ENCODE measurements around the gene KLHDC8A. TPM values are rescaled to one million over a fixed set of nuclear protein-coding genes. Genes with fewer than 3 reads are reported as not detected.

The KLHDC8A gene
- total and polyA plus RNA-seq, 2 of the 13 experiments (the other 11 are each of a cell fraction or from before 2014, with no cell fraction given), result not detected

DNA sequence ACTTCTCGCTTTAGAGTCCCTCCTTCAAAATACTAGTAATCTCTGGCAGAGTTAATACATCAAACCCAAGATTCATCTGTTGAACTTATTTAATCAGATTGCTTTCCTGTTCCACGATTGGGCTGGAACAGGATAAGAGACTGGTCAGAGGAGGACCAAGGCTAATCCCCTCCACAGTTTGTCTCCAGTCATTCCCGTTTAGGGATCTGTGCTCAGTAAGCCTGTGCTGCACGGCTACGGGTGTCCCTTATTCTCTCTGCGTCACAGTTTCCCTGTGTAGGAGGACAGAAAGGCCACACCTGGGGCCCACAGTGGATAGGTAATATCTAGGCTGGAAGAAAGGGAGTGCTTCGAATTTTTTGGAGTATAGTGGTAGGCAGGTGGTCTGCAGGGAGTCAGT lies 18.7 kb downstream of the KLHDC8A start (continued):
- TF ChIP-seq, protein P1, sequence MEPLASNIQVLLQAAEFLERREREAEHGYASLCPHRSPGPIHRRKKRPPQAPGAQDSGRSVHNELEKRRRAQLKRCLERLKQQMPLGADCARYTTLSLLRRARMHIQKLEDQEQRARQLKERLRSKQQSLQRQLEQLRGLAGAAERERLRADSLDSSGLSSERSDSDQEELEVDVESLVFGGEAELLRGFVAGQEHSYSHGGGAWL (CRISPR knock-in tag; IDR thresholded peaks at IDR 0.05), result no peak
- TF ChIP-seq THAP11 (CRISPR knock-in tag; IDR thresholded peaks at IDR 0.05) (no peak), SIX1 (CRISPR knock-in tag; IDR thresholded peaks at IDR 0.05; ENCODE audit: borderline replicate concordance) (no peak), FOXK1 (CRISPR knock-in tag; IDR thresholded peaks at IDR 0.05; ENCODE audit: borderline replicate concordance, low read depth) (no peak), ZSCAN22 (CRISPR knock-in tag; IDR thresholded peaks at IDR 0.05) (no peak), KDM5B (CRISPR knock-in tag; IDR thresholded peaks at IDR 0.05; ENCODE audit: borderline replicate concordance) (no peak), SP140L (CRISPR knock-in tag; IDR thresholded peaks at IDR 0.05; ENCODE audit: borderline replicate concordance) (no peak)

DNA sequence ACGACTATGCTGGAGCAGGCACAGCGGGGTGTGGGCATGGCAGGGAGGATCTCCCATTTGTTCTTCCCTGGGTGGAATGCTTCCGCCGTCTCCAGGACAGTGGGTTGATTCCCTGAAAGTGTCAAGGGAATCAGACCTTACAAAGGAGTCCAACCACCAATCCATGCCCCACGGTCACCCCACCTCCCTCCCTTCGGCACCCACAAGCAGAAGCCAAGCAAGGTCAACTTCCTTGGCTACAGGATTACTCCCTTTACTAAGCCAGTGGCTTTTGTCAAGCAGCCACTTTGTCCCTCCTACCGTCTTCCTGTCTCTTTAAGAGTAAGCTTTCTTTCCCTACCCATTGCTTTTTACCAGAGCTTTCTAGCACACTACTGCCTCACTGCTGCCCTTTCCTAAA lies 19.2 kb downstream of the KLHDC8A start:
- Histone ChIP-seq H4K20me1 (ENCODE audit: insufficient read depth, low read length) (no peaks in the 10 kb centered on the region), H2AFZ (ENCODE audit: low read length) (no peak overlapping the region), H3K27ac (ENCODE audit: extremely low read length, insufficient read depth, low read length) (no peak overlapping the region), H3K4me2 (ENCODE audit: low read depth, low read length) (no peak overlapping the region), H3K36me3 (replicated peaks in 1 of 2; ENCODE audit: control insufficient read depth in 1 of 2, insufficient read depth in 2 of 2, low read length in 2 of 2) (no peaks in the 10 kb centered on the region), H3K79me2 (ENCODE audit: insufficient read depth, low read length) (no peaks in the 10 kb centered on the region), H3K9ac (ENCODE audit: insufficient read depth, low read depth, low read length) (no peak overlapping the region), H3K4me3 (replicated peaks in 1 of 3; ENCODE audit: insufficient read depth in 1 of 3, low read depth in 2 of 3, low read length in 3 of 3) (no peak overlapping the region), H3K4me1 (ENCODE audit: insufficient read depth, low read length) (no peaks in the 10 kb centered on the region), H3K9me3 (ENCODE audit: low read length) (no peaks in the 10 kb centered on the region), H3K27me3 (ENCODE audit: control insufficient read depth in 1 of 2, insufficient read depth in 2 of 2, low read length in 2 of 2) (peaks cover 5 to 35% of the 10 kb centered on the region in 2 experiments)
- ATAC-seq (no peak), FAIRE-seq (no peak), DNase-seq (ENCODE audit: low spot score) (no peak)
- intact Hi-C loops (cut with micrococcal nuclease; ENCODE audit: unreplicated experiment) (loop anchor here (5.0 to 10.0 kb wide), 2 partner anchors 117 to 150 kb away; partner anchors contain the start of gene BLACAT1), in situ Hi-C loops (cut with HindIII; ENCODE audit: extremely low pct_ligation_motif_present, low pct_unique_long_range_greater_than_20kb) (loop anchor here (10.0 kb wide), 1 partner anchor 363 kb away; no protein-coding TSS in a partner anchor)
- ChIA-PET CTCF (ENCODE audit: low intra/inter-chr PET ratio, low total read pairs) (no interaction called here), POLR2A (no interaction called here)
- BruUV-seq (replicated peaks), result no TSS peak
- 2% methylated on average over 3 of the region's 7 CpGs for WGBS (ENCODE audit: low lambda C conversion rate)
- no peak for TF ChIP-seq ZFP36 (IDR thresholded peaks at IDR 0.05; ENCODE audit: borderline replicate concordance, low read depth, low read length, partially characterized antibody)
- TF ChIP-seq, protein P2, sequence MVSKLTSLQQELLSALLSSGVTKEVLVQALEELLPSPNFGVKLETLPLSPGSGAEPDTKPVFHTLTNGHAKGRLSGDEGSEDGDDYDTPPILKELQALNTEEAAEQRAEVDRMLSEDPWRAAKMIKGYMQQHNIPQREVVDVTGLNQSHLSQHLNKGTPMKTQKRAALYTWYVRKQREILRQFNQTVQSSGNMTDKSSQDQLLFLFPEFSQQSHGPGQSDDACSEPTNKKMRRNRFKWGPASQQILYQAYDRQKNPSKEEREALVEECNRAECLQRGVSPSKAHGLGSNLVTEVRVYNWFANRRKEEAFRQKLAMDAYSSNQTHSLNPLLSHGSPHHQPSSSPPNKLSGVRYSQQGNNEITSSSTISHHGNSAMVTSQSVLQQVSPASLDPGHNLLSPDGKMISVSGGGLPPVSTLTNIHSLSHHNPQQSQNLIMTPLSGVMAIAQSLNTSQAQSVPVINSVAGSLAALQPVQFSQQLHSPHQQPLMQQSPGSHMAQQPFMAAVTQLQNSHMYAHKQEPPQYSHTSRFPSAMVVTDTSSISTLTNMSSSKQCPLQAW (CRISPR knock-in tag; IDR thresholded peaks at IDR 0.05), result no peak
- TF ChIP-seq, protein P3, sequence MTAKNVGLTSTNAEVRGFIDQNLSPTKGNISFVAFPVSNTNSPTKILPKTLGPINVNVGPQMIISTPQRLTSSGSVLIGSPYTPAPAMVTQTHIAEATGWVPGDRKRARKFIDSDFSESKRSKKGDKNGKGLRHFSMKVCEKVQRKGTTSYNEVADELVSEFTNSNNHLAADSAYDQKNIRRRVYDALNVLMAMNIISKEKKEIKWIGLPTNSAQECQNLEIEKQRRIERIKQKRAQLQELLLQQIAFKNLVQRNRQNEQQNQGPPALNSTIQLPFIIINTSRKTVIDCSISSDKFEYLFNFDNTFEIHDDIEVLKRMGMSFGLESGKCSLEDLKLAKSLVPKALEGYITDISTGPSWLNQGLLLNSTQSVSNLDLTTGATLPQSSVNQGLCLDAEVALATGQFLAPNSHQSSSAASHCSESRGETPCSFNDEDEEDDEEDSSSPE (CRISPR knock-in tag; IDR thresholded peaks at IDR 0.05), result no peak
- TF ChIP-seq ZNF704 (CRISPR knock-in tag; IDR thresholded peaks at IDR 0.05; ENCODE audit: borderline replicate concordance), result no peak
- no peak for TF ChIP-seq ZNF530 (CRISPR knock-in tag; IDR thresholded peaks at IDR 0.05; ENCODE audit: low read depth)
- no peak for TF ChIP-seq PHF5A (CRISPR knock-in tag; IDR thresholded peaks at IDR 0.05; ENCODE audit: low read depth, unreplicated experiment)
- TF ChIP-seq ZNF609 (CRISPR knock-in tag; IDR thresholded peaks at IDR 0.05; ENCODE audit: borderline replicate concordance), result no peak

Measured in HepG2 (cell line).